ENCODE results near the gene KLK13. TPM values are rescaled to one million over a fixed set of nuclear protein-coding genes. Genes with fewer than 3 reads are reported as not detected.
A peak's percentile ranks its signal among the peaks of the same experiment; 100 is the strongest.

The KLK13 gene
- total RNA-seq, 1 donor from 2014 or later, result not detected

DNA sequence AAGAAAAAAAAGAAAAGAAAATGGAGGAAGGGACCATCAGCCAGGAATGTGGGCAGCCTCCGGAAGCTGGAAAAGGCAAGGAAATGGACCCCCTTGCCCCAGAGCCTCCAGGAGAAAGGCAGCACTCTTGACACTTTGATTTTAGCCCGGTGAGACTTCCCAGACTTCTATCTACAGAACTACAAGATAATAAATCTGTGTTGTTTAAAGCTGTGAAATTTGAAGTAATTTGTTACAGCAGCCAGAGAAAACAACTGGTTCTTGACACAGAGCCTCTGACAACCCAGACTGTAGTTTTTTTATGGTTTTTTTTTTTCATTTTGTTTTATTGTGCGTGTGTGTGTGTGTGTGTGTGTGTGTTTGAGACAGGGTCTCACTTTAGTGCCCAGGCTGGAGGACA, 35.7 kb upstream of the KLK13 start:
- Histone ChIP-seq H3K27ac (replicated peaks) (peak overlapping the region; percentile 54), H3K9me3 (replicated peaks) (no peaks in the 10 kb centered on the region), H3K4me3 (no peak overlapping the region), H3K4me1 (peaks cover 33% of the 10 kb centered on the region), H3K36me3 (peaks cover 29% of the 10 kb centered on the region), H3K27me3 (ENCODE audit: low read depth) (no peaks in the 10 kb centered on the region)
- DNase-seq, result no peak
- intact Hi-C loops (cut with micrococcal nuclease), result no loop called here
- TF ChIP-seq, protein P1, sequence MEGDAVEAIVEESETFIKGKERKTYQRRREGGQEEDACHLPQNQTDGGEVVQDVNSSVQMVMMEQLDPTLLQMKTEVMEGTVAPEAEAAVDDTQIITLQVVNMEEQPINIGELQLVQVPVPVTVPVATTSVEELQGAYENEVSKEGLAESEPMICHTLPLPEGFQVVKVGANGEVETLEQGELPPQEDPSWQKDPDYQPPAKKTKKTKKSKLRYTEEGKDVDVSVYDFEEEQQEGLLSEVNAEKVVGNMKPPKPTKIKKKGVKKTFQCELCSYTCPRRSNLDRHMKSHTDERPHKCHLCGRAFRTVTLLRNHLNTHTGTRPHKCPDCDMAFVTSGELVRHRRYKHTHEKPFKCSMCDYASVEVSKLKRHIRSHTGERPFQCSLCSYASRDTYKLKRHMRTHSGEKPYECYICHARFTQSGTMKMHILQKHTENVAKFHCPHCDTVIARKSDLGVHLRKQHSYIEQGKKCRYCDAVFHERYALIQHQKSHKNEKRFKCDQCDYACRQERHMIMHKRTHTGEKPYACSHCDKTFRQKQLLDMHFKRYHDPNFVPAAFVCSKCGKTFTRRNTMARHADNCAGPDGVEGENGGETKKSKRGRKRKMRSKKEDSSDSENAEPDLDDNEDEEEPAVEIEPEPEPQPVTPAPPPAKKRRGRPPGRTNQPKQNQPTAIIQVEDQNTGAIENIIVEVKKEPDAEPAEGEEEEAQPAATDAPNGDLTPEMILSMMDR (IDR thresholded peaks at IDR 0.05; ENCODE audit: borderline replicate concordance), result no peak

DNA sequence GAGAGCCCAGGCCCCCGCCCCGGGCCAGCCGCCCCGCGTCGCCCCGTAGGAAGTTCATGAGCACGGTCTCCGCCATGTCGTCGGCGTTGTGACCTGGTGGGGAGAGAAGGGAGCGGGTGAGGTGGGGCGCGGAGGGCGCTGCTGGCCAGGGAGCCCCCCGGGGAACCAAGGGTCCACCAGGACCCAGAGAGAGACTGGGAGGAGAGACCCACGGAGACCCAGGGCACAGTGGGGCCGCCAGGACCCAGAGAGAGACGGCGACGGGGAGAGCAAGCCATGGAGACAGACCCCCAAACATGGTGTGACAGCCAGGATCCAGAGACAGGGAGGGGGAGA, 34.1 kb upstream of the KLK13 start:
- Histone ChIP-seq H3K9me3 (replicated peaks) (no peaks in the 10 kb centered on the region), H3K36me3 (peaks cover 18% of the 10 kb centered on the region), H3K27me3 (ENCODE audit: low read depth) (no peaks in the 10 kb centered on the region), H3K4me3 (peak overlapping the region; percentile 50), H3K27ac (replicated peaks) (peak overlapping the region; percentile 50), H3K4me1 (peaks cover 33% of the 10 kb centered on the region)
- TF ChIP-seq, protein P1 (IDR thresholded peaks at IDR 0.05; ENCODE audit: borderline replicate concordance), result no peak
- no peak for DNase-seq
- intact Hi-C loops (cut with micrococcal nuclease), result no loop called here

DNA sequence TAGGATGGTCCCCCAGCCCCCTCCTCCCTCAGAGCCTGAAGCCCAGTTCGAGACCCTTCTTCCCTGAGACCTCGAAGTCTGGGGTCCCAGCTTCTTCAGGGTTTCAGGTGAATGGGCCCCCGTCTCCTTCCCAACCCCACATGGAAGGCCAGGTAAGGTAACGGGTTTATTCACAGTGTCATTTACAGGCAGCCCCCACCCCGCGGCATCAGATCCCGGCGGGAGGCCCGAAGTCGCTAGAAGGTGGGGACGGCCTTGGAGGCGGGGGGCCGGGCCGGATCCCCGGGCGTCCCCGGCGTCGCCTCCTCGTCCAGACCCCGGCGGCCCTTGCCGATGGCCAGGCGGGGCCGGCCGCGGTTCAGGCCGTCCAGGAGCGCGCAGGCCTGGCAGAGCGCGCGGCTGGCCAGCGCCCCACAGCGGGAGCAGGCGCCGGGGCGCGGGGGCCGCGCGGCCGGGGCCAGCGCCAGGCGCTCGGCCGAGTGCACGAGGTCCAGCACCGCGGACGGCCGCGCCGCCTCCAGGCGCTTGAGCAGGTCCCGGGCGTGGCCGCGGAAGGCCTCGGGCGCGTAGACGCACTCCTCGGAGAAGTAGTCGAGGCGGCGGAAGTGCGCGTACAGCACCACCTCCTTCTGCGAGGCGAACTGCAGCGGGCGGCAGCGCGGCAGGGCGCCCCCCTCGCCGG, 33.6 kb upstream of the KLK13 start:
- no peaks in the 10 kb centered on the region for H3K27me3 ChIP-seq (ENCODE audit: low read depth)
- intact Hi-C loops (cut with micrococcal nuclease), result no loop called here
- peaks cover 33% of the 10 kb centered on the region for H3K4me1 ChIP-seq
- DNase-seq, result peak; percentile 65
- H3K9me3 ChIP-seq (replicated peaks), result no peaks in the 10 kb centered on the region
- peaks cover 13% of the 10 kb centered on the region for H3K36me3 ChIP-seq
- TF ChIP-seq, protein P1 (IDR thresholded peaks at IDR 0.05; ENCODE audit: borderline replicate concordance), result peak; percentile 41
- peak overlapping the region; percentile 50 for H3K4me3 ChIP-seq
- H3K27ac ChIP-seq (replicated peaks), result peak overlapping the region; percentile 50

DNA sequence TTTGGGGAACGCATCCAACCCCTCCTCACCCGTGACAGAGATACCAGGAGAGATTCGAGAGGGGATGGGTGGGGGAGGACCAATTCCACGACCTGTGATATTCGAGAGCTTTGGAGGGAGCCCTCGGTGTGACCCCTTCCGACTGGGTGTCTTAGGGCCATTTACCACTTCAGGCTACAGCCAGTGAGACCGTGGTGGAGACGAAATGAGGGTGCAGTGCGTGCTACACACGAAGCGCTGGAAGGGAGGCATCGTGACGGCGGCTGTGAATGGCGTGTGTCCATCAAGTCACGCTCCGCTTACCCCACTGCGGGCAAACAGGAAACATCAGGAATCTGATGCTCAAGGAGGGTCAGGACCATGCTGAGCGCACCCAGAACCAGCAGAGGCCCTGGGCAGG, 32.9 kb upstream of the KLK13 start:
- Histone ChIP-seq H3K36me3 (peaks cover 6% of the 10 kb centered on the region), H3K9me3 (replicated peaks) (no peaks in the 10 kb centered on the region), H3K4me3 (peak overlapping the region; percentile 50), H3K27ac (replicated peaks) (no peak overlapping the region), H3K27me3 (ENCODE audit: low read depth) (no peaks in the 10 kb centered on the region), H3K4me1 (peaks cover 33% of the 10 kb centered on the region)
- intact Hi-C loops (cut with micrococcal nuclease), result no loop called here
- TF ChIP-seq, protein P1 (IDR thresholded peaks at IDR 0.05; ENCODE audit: borderline replicate concordance), result no peak
- no peak for DNase-seq

DNA sequence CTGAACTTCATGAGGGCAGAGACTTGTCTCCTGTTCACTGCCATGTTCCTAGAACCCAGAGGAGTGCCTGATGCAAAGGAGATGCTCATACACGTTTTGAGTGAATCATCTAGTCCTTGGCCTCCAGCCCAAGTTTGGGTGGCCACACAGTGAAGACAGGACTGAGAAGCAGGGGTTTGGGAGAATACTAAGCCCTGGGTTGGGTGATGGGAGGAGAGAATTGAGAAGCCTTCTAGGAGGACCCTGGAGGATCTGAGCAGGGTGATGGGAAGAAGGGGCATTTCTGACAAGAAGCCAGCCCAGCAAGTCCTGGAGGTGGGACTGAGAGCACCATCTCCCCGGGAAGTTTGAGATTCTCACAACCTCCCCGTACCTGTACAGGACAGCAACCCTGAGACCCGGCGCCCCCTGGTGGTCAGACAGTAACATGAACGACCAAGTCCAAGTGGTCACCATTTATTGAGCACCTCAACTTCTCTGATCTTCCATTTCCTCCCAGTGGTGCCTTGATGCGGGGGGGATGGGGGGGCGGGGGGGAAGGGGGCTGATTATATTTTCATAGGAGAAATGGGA, 32.4 kb upstream of the KLK13 start:
- intact Hi-C loops (cut with micrococcal nuclease), result no loop called here
- peak; percentile 56 for DNase-seq

More for the DNA sequence above, 32.4 kb upstream of the KLK13 start:
- Histone ChIP-seq H3K27ac (replicated peaks) (no peak overlapping the region), H3K9me3 (replicated peaks) (no peaks in the 10 kb centered on the region), H3K4me1 (peaks cover 31% of the 10 kb centered on the region), H3K4me3 (no peak overlapping the region), H3K36me3 (peaks cover under 1% of the 10 kb centered on the region), H3K27me3 (ENCODE audit: low read depth) (no peaks in the 10 kb centered on the region)
- TF ChIP-seq, protein P1 (IDR thresholded peaks at IDR 0.05; ENCODE audit: borderline replicate concordance), result peak; percentile 67
